WTC11 (cell line): ENCODE data around the gene SOX15. TPM values are rescaled to one million over a fixed set of nuclear protein-coding genes. Genes with fewer than 3 reads are reported as not detected.

Experiments
- total RNA-seq: library from RNA; stranded (reverse); gene quantifications from 3 replicates; pipeline ENCODE4 v1.2.3, GENCODE V29; 2021

Gene SOX15
- total RNA-seq, 1 experiment from 2014 or later, result 19.9 TPM

Other genes starting within 250 kb of the SOX15 start
- 8.1 to 9.0 TPM (median 8.2 TPM) in 3 replicates for gene KCTD11, start 237.9 kb downstream of the SOX15 start, total RNA-seq
- not detected in 3 replicates for gene TMEM95, start 234.9 kb downstream of the SOX15 start, total RNA-seq
- 9.3 to 11.8 TPM (median 10.7 TPM) in 3 replicates for gene TNK1, start 209.0 kb downstream of the SOX15 start, total RNA-seq
- 34.1 to 42.7 TPM (median 37.6 TPM) in 3 replicates for gene PLSCR3, start 195.6 kb downstream of the SOX15 start, total RNA-seq
- gene TMEM256, start 186.0 kb downstream of the SOX15 start, total RNA-seq, result 132 to 180 TPM (median 178 TPM) in 3 replicates
- gene NLGN2, start 182.2 kb downstream of the SOX15 start, total RNA-seq, result 76.7 to 112 TPM (median 96.9 TPM) in 3 replicates
- 0.18 to 0.35 TPM in 2 of 3 replicates, not detected in the other for gene SPEM1, start 169.8 kb downstream of the SOX15 start, total RNA-seq
- gene SPEM2, start 164.5 kb downstream of the SOX15 start, total RNA-seq, result 0.13 TPM in 1 of 3 replicates, not detected in the others
- gene SPEM3, start 161.2 kb downstream of the SOX15 start, total RNA-seq, result not detected in 3 replicates
- gene TMEM102, start 154.7 kb downstream of the SOX15 start, total RNA-seq, result 13.5 to 15.3 TPM (median 13.9 TPM) in 3 replicates
- gene FGF11, start 150.6 kb downstream of the SOX15 start, total RNA-seq, result 19.8 to 29.1 TPM (median 28.0 TPM) in 3 replicates
- gene CHRNB1, start 145.0 kb downstream of the SOX15 start, total RNA-seq, result 16.0 to 21.5 TPM (median 20.8 TPM) in 3 replicates
- gene ZBTB4, start 110.5 kb downstream of the SOX15 start, total RNA-seq, result 14.6 to 17.0 TPM (median 16.2 TPM) in 3 replicates
- gene SLC35G6, start 108.6 kb downstream of the SOX15 start, total RNA-seq, result 0.16 to 0.26 TPM (median 0.18 TPM) in 3 replicates
- gene POLR2A, start 105.7 kb downstream of the SOX15 start, total RNA-seq, result 166 to 170 TPM (median 170 TPM) in 3 replicates
- 8.1 to 10.5 TPM (median 10.2 TPM) in 3 replicates for gene TNFSF12, start 41.0 kb downstream of the SOX15 start, total RNA-seq
- gene TNFSF13, start 31.3 kb downstream of the SOX15 start, total RNA-seq, result 2.2 to 3.2 TPM (median 2.9 TPM) in 3 replicates
- gene SENP3, start 28.2 kb downstream of the SOX15 start, total RNA-seq, result 72.2 to 85.4 TPM (median 75.2 TPM) in 3 replicates
- 0.41 to 0.87 TPM (median 0.72 TPM) in 3 replicates for gene CD68, start 10.5 kb downstream of the SOX15 start, total RNA-seq
- 55.3 to 57.7 TPM (median 57.0 TPM) in 3 replicates for gene MPDU1, start 6.2 kb downstream of the SOX15 start, total RNA-seq
- gene FXR2, start 24.8 kb upstream of the SOX15 start, total RNA-seq, result 32.5 to 35.1 TPM (median 33.3 TPM) in 3 replicates
- 68.3 to 75.8 TPM (median 73.1 TPM) in 3 replicates for gene SAT2, start 37.7 kb upstream of the SOX15 start, total RNA-seq
- gene SHBG, start 40.0 kb upstream of the SOX15 start, total RNA-seq, result 0.83 to 1.2 TPM (median 1.1 TPM) in 3 replicates
- 29.1 to 37.5 TPM (median 35.9 TPM) in 3 replicates for gene ATP1B2, start 60.8 kb upstream of the SOX15 start, total RNA-seq
- 173 to 179 TPM (median 176 TPM) in 3 replicates for gene TP53, start 97.4 kb upstream of the SOX15 start, total RNA-seq
- 35.5 to 37.3 TPM (median 37.2 TPM) in 3 replicates for gene WRAP53, start 98.4 kb upstream of the SOX15 start, total RNA-seq
- 14.3 to 14.7 TPM (median 14.5 TPM) in 3 replicates for gene EFNB3, start 115.1 kb upstream of the SOX15 start, total RNA-seq
- 0.17 to 0.34 TPM (median 0.27 TPM) in 3 replicates for gene DNAH2, start 127.7 kb upstream of the SOX15 start, total RNA-seq
- 13.2 to 16.1 TPM (median 15.8 TPM) in 3 replicates for gene KDM6B, start 244.1 kb upstream of the SOX15 start, total RNA-seq